Naive thymus-derived CD8-positive, alpha-beta T cell (primary cell): ENCODE data around the gene ADCY4. TPM values are rescaled to one million over a fixed set of nuclear protein-coding genes. Genes with fewer than 3 reads are reported as not detected.

Experiments
- ATAC-seq, 2 donors: fragments of 150-1000 bp; cut with Tn5 transposase in 1 of 2; sonication (Bioruptor Pico), chemical (Tn5 transposase) in 1 of 2; 1 replicate in 1 of 2; 2 replicates in 1 of 2; pipeline ENCODE4 v1.10.0; 2021; ENCODE audit warnings: mild to moderate bottlenecking in 2 of 2, moderate library complexity in 2 of 2
- POLR2A ChIA-PET: fragments of 350-600 bp; sonication (Branson Sonifier 250); formaldehyde crosslinking; loops from one replicate; lab custom pipeline; 2021; ENCODE audit warnings: antibody characterized with exemption; lab: Charles Lee
- DNase-seq, 10 donors: peaks; one replicate each; pipeline versions ENCODE4 v3.0.0 to v3.0.0-alpha.2; 2020 to 2022
- H3K27ac Mint-ChIP-seq, 10 donors: one replicate each; pipeline ENCODE4 v1.8.0; 2020 to 2022; ENCODE audit warnings: mild to moderate bottlenecking in 10 of 10, mixed read lengths in 10 of 10, moderate library complexity in 4 of 10, inconsistent platforms in 1 of 10
- H3K27me3 Mint-ChIP-seq, 5 donors: one replicate each; pipeline ENCODE4 v1.8.0; 2021 to 2022; ENCODE audit warnings: mixed read lengths in 5 of 5
- H3K36me3 Mint-ChIP-seq, 3 donors: one replicate each; pipeline ENCODE4 v1.8.0; 2020 to 2022; ENCODE audit warnings: mixed read lengths in 3 of 3, mild to moderate bottlenecking in 2 of 3, inconsistent platforms in 1 of 3
- H3K4me1 Mint-ChIP-seq, 4 donors: one replicate each; pipeline ENCODE4 v1.8.0; 2021 to 2022; ENCODE audit warnings: mixed read lengths in 4 of 4
- H3K4me3 Mint-ChIP-seq, 10 donors: one replicate each; pipeline ENCODE4 v1.8.0; 2020 to 2022; ENCODE audit warnings: mild to moderate bottlenecking in 10 of 10, mixed read lengths in 10 of 10, moderate library complexity in 6 of 10, inconsistent platforms in 1 of 10
- H3K9me3 Mint-ChIP-seq, 9 donors: one replicate each; pipeline ENCODE4 v1.8.0; 2020 to 2022; ENCODE audit warnings: mixed read lengths in 9 of 9, mild to moderate bottlenecking in 3 of 9, inconsistent platforms in 1 of 9, moderate library complexity in 1 of 9
- polyA plus RNA-seq, 3 donors: library from polyadenylated mRNA; unstranded; fragments of 300-500 nt; fragmentation: Illumina TruSeq; gene quantifications; one replicate each; pipeline ENCODE4 v1.2.3, GENCODE V29; 2021
- total RNA-seq, 8 experiments: library from RNA in 2 of 8; stranded (reverse) in 2 of 8; gene quantifications; one replicate each; pipeline ENCODE4 v1.2.3 and lab custom pipeline; 2021 to 2026

ADCY4 gene
- total RNA-seq (1 to 10 TPM; 3.8 to 4.7 TPM), polyA plus RNA-seq (under 1 TPM; 0.08 to 0.28 (median 0.24) TPM), total RNA-seq (lab: John Stamatoyannopoulos, UW) (0 to 5.2 (median 2.1) reads per million in 6 experiments)

DNA sequence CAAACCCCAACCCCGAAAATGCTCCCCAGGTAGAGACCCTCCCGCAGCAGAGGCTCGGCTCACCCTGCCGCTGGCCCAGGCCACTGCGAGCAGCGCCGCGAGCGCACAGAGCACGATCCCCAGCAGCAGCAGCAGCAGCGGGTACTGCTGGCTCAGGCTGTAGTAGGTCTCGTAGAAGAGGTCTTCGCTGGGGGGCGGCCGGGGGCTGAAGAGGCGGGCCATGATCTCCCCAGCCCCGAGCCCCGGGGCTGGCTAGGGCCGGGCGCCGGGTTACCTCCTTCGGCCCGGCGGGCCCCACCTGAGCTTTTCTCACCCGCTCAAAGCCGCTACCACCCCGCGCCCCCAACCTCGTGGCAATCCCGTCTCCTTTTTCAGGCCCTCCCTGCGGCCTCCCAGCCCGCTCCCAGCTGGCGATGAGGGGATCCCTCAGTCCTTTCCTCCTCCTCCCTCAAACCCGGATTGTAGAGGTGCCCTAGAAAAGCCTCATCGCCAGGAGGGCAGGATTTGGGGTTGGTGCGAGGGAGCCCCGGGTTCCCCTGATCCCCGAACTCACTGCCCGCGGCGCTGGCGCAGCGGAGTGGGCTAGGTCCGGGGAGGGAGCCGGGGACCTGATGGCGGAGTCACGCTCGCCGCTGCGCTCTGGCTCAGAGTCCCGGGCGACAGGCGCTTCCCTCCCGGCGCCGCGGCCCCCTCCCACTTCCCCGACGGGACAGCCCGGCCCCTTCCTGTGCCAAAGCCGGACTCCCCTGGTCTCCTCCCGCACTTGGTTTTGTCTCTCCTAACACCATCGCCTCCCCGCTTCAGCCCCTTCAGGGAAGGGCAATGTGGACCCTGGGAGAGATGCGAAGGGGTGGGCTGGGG, at the start of gene ADCY4:
Gene ADCY4 (minus strand): TSS at position 641 of the 861 bp plus-strand sequence. CDS start 419 bp downstream, at position 222.
- peak; percentile 26 to 32 for ATAC-seq
- no peaks in the 10 kb centered on the region for H3K9me3 Mint-ChIP-seq
- POLR2A ChIA-PET: interaction anchor here (1.1 to 5.4 kb wide), 4 partner anchors 24 to 101 kb away, joined by 4 to 99 read pairs (median 12); partner anchors contain the start of genes CBLN3, KHNYN, LTB4R and LTB4R2
- H3K36me3 Mint-ChIP-seq: peaks cover 0 to 31% (median 7%) of the 10 kb centered on the region in 3 donors
- DNase-seq: peak in 3 of 10 donors; percentile 35 to 39 (median 38)
- peaks cover 15 to 43% (median 19%) of the 10 kb centered on the region in 5 donors for H3K27me3 Mint-ChIP-seq
- peak within 1 kb of the TSS in 3 of 10 donors; percentile 29 to 59 (median 40) for H3K27ac Mint-ChIP-seq
- peaks cover 15 to 70% (median 59%) of the 10 kb centered on the region in 4 donors for H3K4me1 Mint-ChIP-seq
- H3K4me3 Mint-ChIP-seq: peak within 1 kb of the TSS in 9 of 10 donors; percentile 39 to 93 (median 73)

DNA sequence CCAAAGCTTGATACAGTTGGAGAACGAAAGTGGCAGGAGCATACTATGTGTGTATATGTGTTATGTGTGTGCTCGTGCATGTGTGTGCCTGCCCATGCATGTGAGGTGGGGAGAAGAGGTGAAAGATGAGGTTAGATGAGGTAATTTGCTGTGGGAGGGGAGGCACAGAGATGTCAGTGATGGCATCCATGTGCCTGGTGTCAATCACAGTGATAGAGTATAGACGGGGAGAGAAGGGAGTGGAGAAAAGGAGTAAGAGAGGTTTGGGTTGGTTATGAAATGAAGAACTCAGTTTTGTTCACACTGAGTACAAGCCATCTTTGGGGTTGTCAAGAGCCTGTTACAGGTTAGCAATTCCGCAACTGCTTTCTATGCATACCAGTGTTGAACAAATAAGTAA, 49.3 kb upstream of the ADCY4 start:
- H3K27me3 Mint-ChIP-seq: peaks cover 0 to 14% (median 10%) of the 10 kb centered on the region in 5 donors
- DNase-seq: no peak
- H3K36me3 Mint-ChIP-seq: no peaks in the 10 kb centered on the region
- POLR2A ChIA-PET: no interaction called here
- no peaks in the 10 kb centered on the region for H3K9me3 Mint-ChIP-seq
- H3K27ac Mint-ChIP-seq: no peak overlapping the region
- ATAC-seq: no peak
- H3K4me3 Mint-ChIP-seq: no peak overlapping the region
- H3K4me1 Mint-ChIP-seq: no peaks in the 10 kb centered on the region

DNA sequence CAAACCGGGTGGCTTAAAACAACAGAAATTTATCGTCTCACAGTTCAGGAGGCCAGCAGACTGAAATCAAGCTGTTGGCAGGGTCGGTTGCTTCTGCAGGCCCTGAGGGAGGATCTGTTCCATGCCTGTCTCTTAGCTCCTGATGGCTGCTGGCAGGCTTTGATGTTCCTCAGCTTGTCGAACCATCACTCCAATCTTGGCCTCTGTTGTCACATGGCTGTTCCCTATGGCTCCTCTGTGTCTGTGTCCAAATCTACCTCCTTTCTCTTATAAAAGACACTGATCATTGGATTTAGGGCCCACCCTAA, 47.1 kb upstream of the ADCY4 start:
- ATAC-seq (no peak), DNase-seq (no peak)
- Mint-ChIP-seq H3K36me3 (no peaks in the 10 kb centered on the region), H3K4me1 (no peaks in the 10 kb centered on the region), H3K9me3 (no peaks in the 10 kb centered on the region), H3K4me3 (no peak overlapping the region), H3K27me3 (peaks cover 0 to 14% (median 10%) of the 10 kb centered on the region in 5 donors), H3K27ac (no peak overlapping the region)
- POLR2A ChIA-PET: no interaction called here

DNA sequence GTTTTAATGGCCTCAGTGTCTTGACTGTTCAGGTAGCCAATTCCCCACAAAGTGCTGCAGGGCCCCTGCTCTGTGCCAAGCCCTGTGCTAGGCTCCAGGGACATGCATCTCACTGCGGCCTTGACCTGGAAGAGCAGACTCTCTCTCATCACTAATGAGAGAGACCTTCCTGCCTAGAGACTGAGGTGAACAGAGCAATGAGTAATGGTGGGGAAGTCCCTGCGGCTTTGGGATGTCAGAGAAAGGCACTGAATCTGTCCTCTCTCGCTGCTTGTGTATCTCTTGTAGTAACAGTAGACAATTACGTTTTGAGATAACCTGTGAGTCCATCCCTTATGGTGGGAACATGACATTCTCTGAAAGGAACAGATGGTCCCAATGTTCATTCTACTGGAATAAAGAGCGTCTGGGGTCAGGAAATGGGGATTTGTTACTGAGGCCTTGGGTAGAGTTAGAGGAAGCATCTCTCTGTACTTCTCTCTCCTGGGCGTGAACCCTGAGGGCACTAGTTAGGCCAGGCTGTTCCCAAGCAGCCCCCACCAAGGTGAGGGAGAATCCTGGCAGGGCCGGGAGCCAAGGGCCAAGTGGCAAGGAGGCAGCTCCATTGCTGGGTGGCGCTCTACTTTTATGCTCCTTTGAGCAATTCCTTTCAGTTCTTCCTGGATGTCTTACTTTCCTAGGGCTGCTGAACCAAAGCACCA, 46.6 kb upstream of the ADCY4 start:
- H3K9me3 Mint-ChIP-seq: no peaks in the 10 kb centered on the region
- no peak overlapping the region for H3K27ac Mint-ChIP-seq
- ATAC-seq (no peak), DNase-seq (no peak)
- H3K4me1 Mint-ChIP-seq: no peaks in the 10 kb centered on the region
- POLR2A ChIA-PET: no interaction called here
- H3K4me3 Mint-ChIP-seq: no peak overlapping the region
- H3K27me3 Mint-ChIP-seq: peaks cover 0 to 12% (median 9%) of the 10 kb centered on the region in 5 donors
- no peaks in the 10 kb centered on the region for H3K36me3 Mint-ChIP-seq

DNA sequence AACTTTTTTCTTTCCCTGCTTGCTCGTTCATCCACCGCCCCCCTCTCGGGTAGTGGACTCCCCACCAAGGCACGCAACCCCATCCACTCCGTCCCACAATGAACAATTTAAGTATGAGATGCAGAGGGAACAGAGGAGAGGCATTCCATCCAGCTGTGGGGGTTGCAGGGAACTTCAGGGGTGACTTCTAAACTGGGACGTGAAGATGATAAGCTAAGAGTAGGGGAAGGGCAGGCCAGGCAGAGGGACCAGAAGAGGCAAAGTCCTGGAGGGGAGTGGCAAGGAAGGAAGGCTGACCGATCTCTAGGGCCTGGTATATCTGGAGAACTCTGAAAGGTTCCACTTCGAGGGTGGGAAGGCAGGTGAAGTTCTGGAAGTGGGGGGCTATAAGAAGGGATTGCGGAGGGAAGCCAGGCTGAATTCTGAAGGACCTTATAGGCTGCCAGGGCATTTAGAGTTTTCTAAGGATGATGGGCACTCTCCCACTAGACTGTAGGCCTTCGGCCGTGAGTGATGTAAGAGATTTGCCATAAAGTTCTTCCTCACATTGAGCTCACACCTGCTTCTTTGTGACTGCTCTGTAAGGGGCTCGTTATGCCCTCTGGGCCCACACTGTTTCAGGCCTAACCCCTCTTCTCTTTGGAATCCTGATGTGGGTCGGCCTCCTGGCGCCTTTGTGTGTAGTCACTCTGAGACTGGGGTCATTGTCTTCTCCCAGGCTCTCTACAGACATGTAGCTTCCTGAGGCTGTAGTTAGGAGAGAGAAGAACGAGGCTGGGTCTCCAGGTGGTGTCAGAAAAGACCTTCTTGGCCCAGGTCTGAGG, 45.2 kb upstream of the ADCY4 start:
- no peaks in the 10 kb centered on the region for H3K36me3 Mint-ChIP-seq
- H3K27ac Mint-ChIP-seq: no peak overlapping the region
- H3K27me3 Mint-ChIP-seq: peaks cover 0 to 10% (median 9%) of the 10 kb centered on the region in 5 donors
- H3K4me1 Mint-ChIP-seq: no peaks in the 10 kb centered on the region
- no peak for DNase-seq
- no peak overlapping the region for H3K4me3 Mint-ChIP-seq
- no peak for ATAC-seq
- POLR2A ChIA-PET: no interaction called here
- H3K9me3 Mint-ChIP-seq: no peaks in the 10 kb centered on the region

DNA sequence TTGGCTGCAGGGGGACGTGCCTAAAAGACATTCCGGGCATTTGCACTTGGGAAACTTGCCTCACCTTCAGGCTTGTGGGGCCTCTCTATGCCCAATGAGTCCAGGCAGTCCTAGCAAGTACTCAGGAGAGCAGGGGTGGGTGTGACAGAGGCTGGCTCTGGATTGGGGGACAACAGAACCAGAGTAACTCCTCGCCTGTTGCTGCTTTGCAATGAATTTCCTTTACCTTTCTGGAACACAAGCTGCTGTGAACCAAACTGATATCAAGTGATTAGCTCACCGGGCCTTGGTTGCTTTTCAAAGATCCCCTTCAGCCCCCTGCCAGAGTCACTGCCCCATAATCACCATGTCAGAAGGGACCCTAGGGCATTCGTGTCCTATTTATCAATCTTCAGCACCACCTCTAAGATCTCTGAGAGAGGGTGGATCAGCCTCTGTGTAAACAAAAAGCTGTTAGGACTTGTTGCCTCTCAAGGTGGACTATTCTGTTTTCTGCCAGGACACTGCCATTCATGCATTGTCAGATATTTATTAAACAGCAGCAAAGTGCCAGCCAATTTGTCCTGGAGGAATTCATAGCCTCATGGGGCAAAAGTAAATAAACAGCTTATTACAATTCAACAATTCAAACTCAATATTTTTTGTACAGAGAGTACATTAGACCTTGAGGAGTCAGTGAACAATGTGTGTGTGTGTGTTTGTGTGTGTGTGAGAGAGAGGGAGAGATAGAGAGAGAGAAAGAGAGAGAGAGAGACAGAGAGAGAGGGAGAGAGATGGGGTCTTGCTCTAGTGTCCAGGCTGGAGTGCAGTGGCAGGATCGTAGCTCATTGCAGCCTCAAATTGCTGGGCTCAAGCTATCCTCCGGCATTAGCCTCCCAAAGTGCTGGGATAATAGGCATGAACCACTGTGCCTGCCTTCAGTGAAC, 44.4 kb upstream of the ADCY4 start:
- no peaks in the 10 kb centered on the region for H3K4me1 Mint-ChIP-seq
- no peak overlapping the region for H3K4me3 Mint-ChIP-seq
- peaks cover 0 to 13% (median 7%) of the 10 kb centered on the region in 5 donors for H3K27me3 Mint-ChIP-seq
- H3K27ac Mint-ChIP-seq: no peak overlapping the region
- DNase-seq: no peak
- H3K36me3 Mint-ChIP-seq: no peaks in the 10 kb centered on the region
- POLR2A ChIA-PET: interaction anchor here (0.6 to 1.0 kb wide), 2 partner anchors 11 to 21 kb away, joined by 3 read pairs; partner anchors contain the start of gene NFATC4
- no peaks in the 10 kb centered on the region for H3K9me3 Mint-ChIP-seq
- ATAC-seq: no peak

DNA sequence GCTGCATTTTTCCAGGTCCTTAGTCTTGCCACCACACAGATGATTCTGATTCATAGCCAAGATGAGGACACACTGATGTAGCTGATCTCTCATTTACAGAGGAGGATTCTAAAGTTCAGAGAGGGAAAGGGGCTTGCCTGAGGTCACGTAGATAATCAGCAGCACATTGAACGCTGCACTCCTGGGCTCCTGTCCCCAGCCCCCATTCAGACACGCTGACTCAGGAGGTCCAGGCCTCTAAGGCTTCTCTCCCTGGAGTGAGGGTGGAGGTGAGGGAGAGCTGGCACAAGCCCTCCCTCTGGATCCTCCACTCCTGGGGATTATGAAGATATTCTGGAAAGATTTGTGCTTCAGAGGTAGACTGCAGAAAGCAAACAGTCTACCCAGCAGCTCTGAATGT, 43.5 kb upstream of the ADCY4 start:
- ATAC-seq (no peak), DNase-seq (no peak)
- Mint-ChIP-seq H3K36me3 (no peaks in the 10 kb centered on the region), H3K4me3 (no peak overlapping the region), H3K9me3 (no peaks in the 10 kb centered on the region), H3K27ac (no peak overlapping the region), H3K27me3 (peaks cover 0 to 11% (median 7%) of the 10 kb centered on the region in 5 donors), H3K4me1 (no peaks in the 10 kb centered on the region)
- POLR2A ChIA-PET: interaction anchor here (1.0 to 1.6 kb wide), 2 partner anchors 10 to 39 kb away, joined by 3 read pairs; partner anchors contain the start of gene NFATC4

DNA sequence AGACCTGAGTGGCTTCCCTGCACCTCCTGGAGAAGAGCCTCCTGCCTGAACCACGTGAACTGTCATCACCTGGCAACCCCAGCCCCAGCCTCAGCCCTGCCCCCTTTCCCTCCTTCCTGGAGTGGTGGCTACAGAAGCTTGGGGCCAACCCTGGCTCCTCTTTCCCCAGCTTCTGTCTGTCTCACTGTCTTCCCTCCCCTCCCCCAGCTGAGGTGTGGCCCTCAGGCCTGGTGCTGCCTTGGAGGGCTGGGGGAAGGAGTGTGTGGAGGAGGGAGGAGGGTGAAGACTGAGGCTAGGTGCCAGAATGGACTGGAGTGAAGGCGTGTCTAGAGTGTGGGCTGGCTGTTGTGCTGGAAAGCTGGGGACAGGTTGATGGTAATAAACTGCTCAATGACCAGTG, 42.8 kb upstream of the ADCY4 start:
- ATAC-seq: no peak
- H3K36me3 Mint-ChIP-seq: no peaks in the 10 kb centered on the region
- no peak overlapping the region for H3K4me3 Mint-ChIP-seq
- no peaks in the 10 kb centered on the region for H3K9me3 Mint-ChIP-seq
- POLR2A ChIA-PET: interaction anchor here (0.7 to 1.6 kb wide), 2 partner anchors 12 to 38 kb away, joined by 3 read pairs; no protein-coding TSS in a partner anchor
- DNase-seq: no peak
- H3K27ac Mint-ChIP-seq: peak overlapping the region in 1 of 10 donors; percentile 44
- H3K4me1 Mint-ChIP-seq: no peaks in the 10 kb centered on the region
- H3K27me3 Mint-ChIP-seq: peaks cover 0 to 11% (median 7%) of the 10 kb centered on the region in 5 donors

DNA sequence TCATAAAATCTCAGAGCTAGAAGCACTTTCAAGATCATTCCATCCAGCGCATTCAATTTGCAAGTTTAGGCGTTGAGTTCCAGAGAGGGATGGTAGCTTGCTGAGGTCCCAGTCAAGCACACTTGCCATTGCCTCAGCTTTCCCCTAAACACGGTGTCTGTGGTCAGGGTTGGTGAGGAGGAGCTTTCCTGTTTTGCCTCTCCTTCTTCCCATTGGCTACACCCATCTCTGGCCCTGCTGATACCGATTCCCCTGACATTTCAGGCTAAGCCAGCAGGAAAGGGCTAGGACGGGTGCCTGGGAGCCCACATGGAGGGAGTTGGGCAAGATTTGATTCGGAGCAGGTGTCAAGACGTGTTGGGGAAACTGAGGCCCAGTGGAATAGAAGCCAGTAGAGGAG, 42.3 kb upstream of the ADCY4 start:
- POLR2A ChIA-PET: interaction anchor here (1.6 kb wide), 1 partner anchor 38 kb away, joined by 3 read pairs; no protein-coding TSS in a partner anchor
- Mint-ChIP-seq H3K4me1 (no peaks in the 10 kb centered on the region), H3K36me3 (no peaks in the 10 kb centered on the region), H3K9me3 (no peaks in the 10 kb centered on the region), H3K4me3 (no peak overlapping the region), H3K27me3 (peaks cover 0 to 10% (median 7%) of the 10 kb centered on the region in 5 donors), H3K27ac (no peak overlapping the region)
- ATAC-seq (no peak), DNase-seq (no peak)

DNA sequence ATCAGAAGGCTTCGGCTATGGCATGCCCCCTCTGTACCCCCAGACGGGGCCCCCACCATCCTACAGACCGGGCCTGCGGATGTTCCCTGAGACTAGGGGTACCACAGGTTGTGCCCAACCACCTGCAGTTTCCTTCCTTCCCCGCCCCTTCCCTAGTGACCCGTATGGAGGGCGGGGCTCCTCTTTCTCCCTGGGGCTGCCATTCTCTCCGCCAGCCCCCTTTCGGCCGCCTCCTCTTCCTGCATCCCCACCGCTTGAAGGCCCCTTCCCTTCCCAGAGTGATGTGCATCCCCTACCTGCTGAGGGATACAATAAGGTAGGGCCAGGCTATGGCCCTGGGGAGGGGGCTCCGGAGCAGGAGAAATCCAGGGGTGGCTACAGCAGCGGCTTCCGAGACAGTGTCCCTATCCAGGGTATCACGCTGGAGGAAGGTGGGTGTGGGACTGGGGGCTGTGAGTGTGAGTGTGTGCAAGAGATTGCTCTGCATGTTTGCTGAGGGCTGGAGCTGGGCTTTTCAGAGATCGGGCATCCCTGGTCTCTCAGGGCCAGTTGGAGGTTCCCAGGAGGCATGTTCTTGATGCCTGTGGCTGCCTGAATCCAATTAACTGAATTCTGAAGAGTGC, 41.7 kb upstream of the ADCY4 start:
- Mint-ChIP-seq H3K27me3 (peaks cover 0 to 9% (median 7%) of the 10 kb centered on the region in 5 donors), H3K27ac (no peak overlapping the region), H3K4me3 (no peak overlapping the region), H3K9me3 (no peaks in the 10 kb centered on the region), H3K36me3 (no peaks in the 10 kb centered on the region), H3K4me1 (no peaks in the 10 kb centered on the region)
- ATAC-seq: no peak
- no peak for DNase-seq
- POLR2A ChIA-PET: interaction anchor here (1.6 kb wide), 1 partner anchor 37 kb away, joined by 3 read pairs; no protein-coding TSS in a partner anchor
